ENCODE results near the gene FBXL15.

FBXL15 gene

GRCh38 chr10:102424916-102425315, 4.3 kb downstream of the FBXL15 start:
- in situ Hi-C loops (cut with MboI; ENCODE audit: low sequenced_read_pairs): no loop called here

- in situ Hi-C loops (cut with MboI; ENCODE audit: low sequenced_read_pairs): no loop called here
These were observed 4.8 kb downstream of the FBXL15 start for GRCh38 chr10:102425444-102425843.

DNA sequence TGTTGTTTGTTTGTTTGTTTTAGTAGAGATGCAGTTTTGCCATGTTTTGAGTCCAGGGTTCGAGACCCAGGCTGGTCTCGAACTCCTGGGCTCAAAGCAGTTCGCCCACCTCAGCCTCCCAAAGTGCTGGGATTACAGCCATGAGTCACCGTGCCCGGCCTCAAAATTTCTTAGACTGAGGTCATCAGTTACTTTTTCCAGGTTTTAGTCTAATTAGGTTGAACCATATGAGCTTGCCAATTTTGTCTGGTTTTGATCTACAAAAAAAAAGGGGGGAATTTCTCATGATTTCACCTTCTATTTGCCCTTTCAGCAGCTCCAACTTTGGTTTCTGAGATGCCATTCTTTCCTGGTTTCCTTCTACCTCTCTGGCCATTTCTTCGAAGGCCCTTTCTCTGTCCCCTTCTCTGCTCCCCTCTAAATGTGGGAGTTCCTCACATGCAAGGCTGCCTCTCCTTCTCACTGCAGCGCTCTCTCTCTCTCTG, 6.2 kb downstream of the FBXL15 start:
- in situ Hi-C loops (cut with MboI; ENCODE audit: low sequenced_read_pairs): no loop called here

DNA sequence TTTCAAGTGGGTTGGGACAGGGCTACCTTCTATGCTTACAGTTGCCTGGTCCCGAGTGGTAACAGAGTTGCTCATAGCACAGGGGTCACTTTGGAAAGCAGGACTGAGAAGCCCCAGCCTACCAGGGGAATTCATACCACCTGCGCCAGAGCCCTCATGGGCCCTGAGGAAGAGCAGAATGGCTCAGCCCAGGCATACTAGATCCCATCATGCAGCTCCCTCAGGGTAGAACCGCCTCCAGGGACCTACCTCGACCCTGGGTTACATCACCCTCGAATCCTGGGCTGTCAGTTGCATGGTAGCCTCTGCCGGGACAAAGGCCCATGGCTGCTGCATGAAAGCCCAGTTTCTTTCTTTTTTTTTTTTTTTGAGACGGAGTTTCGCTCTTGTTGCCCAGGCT, 8.8 kb downstream of the FBXL15 start:
- in situ Hi-C loops (cut with MboI; ENCODE audit: low sequenced_read_pairs): no loop called here

DNA sequence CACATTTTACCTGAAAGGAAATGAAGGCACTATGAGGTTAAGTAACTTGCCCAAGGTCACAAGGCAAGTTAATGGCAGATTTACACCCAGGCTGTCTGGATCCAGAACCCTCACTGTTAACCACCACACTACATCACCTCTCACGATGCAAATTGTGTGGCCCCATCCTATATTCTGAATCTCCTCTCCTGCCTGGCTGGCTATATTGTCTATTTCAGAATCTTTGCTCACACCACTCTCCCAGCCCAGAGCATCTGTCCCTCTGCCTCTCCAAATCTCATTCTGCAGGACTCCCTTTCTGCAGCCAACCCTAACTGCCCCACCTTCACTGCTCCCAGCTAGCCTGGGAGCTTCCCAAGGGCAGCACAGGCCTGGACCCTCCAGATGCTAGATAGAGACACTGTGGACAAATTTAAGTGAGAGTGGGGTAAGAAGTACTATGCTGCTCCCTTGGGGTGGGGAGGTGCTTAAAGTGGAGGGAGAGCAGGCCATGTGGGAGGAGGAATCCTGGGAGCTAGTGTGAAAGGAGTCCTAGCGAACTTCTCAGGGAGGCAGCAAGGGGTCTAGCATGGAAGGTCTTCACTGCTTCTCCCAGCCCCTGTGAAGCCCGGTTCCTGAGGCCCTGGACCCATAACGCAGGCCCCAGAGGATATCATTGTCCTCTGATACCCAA, 11.0 kb downstream of the FBXL15 start:
- in situ Hi-C loops (cut with MboI; ENCODE audit: low sequenced_read_pairs): no loop called here

DNA sequence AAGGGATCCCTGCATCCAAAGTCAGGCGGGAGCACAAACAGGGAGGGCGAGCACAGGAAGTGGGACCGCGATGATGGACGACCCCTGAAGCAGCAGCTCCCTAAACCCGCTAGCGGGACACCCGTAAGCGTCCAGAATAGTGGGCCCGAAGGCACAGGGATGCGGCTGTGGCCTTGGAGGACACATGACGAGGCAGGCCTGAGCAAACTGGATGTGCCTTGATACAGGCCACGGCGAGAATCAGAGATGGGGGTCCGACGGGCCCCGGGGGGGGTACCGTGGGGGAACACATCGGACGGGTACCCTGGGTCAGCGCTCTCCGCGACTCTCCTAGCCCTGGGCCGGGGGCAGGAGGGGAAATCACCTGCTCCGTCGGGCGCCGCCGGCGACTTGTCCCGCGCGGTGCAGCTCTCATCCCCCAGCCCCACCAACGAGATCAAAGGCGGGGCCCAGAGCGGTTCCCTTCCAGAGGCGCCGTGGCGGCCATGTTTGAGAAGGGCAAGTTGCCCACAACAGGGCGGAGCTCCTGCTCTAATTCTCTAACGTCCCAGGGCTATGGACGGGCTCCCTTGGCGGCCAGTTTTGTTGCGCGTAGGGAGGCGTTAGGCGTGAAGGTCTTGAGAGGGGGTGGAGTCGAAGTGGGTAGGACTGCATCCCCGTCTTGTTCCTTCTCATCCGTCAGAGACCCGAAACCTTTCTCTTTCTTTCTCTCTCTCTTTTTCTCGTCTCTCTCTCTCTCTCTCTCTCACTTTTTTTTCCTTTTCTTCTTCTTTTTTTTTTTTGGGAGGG, 11.7 kb downstream of the FBXL15 start, which contains the start of gene CUEDC2:
TSS of gene CUEDC2 (minus strand) at position 413 of the 789 bp plus-strand sequence. CDS start 7,386 bp downstream, outside the sequence.
- in situ Hi-C loops (cut with MboI; ENCODE audit: low sequenced_read_pairs): no loop called here

- in situ Hi-C loops (cut with MboI; ENCODE audit: low sequenced_read_pairs): no loop called here
These were observed 13.0 kb downstream of the FBXL15 start for GRCh38 chr10:102433619-102434046.

DNA sequence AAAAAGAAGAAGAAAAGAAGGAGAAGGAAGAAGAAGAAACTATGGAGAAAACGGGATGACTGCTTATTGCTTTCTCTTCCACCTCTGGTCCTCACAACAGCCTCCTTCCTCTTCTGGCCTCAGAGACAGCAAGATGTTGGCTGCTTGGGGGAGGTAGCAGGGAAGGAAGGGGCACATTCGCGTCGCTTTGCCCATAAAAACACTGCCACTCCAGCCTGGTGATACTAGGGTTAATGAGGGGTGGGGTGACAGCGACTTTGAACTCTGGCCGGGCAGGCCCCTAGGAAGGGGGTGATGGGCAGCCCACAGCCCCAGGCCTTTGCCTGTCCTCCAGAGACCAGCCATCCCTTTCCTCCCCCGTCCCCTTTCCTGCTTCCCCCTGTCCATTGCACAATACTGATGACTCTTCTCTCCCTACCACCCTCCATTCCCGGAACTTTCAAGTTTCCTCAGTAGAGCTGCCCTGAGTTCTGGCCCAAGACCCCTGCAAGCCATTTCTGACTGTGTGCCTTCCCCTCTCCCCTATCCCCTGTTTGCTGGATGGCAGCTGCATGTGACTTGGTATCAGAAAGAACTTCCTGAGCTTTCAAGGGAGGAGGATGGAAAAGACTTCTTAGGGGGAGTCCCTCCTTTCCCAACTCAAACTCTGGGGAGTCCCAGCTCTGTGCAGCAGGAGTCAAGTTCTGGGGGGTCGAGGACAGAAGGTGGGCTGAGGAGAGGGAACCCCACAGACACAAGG, 13.9 kb downstream of the FBXL15 start:
- in situ Hi-C loops (cut with MboI; ENCODE audit: low sequenced_read_pairs): no loop called here

DNA sequence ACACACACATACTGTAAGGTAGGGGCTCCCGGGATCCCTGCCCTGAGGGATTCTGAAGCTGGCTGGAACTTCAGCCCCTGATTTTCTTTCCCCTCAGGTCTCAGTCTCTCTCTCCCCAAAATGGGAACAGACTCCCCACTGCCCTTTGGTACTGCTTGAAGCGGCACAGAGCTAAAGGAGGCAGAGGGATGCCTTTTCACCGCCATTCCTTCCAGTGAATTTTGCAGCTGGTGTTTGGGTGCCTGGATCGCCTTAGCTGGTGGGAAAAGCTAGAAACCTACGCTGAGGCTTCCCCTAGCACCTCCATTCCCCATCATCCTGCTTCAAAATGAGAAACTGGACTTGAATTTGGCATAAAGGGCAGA, 14.5 kb downstream of the FBXL15 start:
- in situ Hi-C loops (cut with MboI; ENCODE audit: low sequenced_read_pairs): no loop called here

- in situ Hi-C loops (cut with MboI; ENCODE audit: low sequenced_read_pairs): no loop called here
These were observed 15.0 kb downstream of the FBXL15 start for GRCh38 chr10:102435529-102436233.

DNA sequence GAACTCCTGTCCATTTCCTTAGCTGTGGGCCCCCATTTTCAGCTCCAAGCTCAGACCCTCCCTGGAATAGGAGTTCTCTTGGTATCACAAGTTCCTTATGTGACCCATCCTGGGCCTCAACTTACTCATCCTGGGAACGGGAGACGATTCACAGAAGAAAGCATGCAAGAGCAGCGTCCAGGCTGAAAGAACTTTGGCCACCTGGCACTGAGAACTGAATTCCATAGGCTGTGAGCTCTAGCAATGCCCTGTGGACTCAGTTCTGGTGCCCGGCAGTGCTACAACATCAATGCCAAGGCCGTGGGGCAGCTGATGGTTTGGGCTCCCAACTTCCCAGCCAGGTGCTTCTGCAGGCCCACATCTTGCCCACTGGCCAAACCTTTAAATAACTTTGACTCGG, 15.7 kb downstream of the FBXL15 start:
- in situ Hi-C loops (cut with MboI; ENCODE audit: low sequenced_read_pairs): no loop called here

GRCh38 chr10:102437515-102437914, 16.9 kb downstream of the FBXL15 start:
- in situ Hi-C loops (cut with MboI; ENCODE audit: low sequenced_read_pairs): no loop called here

- in situ Hi-C loops (cut with MboI; ENCODE audit: low sequenced_read_pairs): no loop called here
These were observed 17.7 kb downstream of the FBXL15 start for GRCh38 chr10:102438374-102438773.

GRCh38 chr10:102444851-102445250, 24.2 kb downstream of the FBXL15 start:
- in situ Hi-C loops (cut with MboI; ENCODE audit: low sequenced_read_pairs): no loop called here

- in situ Hi-C loops (cut with MboI; ENCODE audit: low sequenced_read_pairs): no loop called here
These were observed 28.9 kb downstream of the FBXL15 start for GRCh38 chr10:102449321-102450123.

GRCh38 chr10:102450124-102450373, 29.4 kb downstream of the FBXL15 start:
- in situ Hi-C loops (cut with MboI; ENCODE audit: low sequenced_read_pairs): no loop called here

DNA sequence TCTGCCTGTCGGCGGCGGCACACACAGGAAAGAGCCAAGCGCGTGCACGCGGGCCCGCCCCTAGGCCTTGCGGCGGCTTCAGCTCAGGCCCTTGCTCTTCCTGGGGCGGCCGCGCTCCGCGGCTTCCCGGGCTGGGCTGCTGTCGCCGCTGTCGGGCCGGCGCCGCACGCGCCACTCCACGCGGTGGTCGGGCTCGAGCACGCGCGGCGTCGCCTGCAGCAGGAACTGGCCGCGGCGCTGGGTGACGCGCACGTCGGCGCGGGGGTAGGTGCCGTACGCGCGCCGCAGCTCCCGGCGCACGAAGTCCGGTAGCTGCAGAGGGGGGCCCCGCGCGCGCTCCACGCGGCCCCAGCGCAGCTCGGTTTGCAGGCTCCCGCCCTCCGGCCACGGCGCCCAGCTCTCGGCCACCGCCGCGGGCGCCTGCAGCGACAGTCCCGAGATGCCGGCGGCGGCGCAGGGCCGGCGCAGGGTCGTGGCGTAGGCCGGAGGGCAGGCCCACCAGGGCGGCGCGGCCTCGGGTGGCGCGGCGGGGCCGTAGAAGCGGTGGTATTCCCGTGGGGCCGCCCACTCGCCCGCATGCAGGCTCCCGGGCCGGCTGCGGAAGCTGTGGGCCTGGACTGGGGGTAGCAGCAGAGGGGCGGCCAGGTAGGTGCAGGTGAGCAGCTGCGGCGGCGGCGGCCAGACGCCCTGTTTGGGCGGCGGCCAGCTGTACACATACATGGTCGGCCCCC, 29.9 kb downstream of the FBXL15 start:
- in situ Hi-C loops (cut with MboI; ENCODE audit: low sequenced_read_pairs): no loop called here

- in situ Hi-C loops (cut with MboI; ENCODE audit: low sequenced_read_pairs): no loop called here
These were observed 30.7 kb downstream of the FBXL15 start, which contains the start of gene C10orf95 for GRCh38 chr10:102451105-102451969. Gene C10orf95 (minus strand): TSS chr10:102451543. CDS start chr10:102451093, 450 bp downstream.
